Measurements from ENCODE around the gene ZNF17.

The ZNF17 gene

DNA sequence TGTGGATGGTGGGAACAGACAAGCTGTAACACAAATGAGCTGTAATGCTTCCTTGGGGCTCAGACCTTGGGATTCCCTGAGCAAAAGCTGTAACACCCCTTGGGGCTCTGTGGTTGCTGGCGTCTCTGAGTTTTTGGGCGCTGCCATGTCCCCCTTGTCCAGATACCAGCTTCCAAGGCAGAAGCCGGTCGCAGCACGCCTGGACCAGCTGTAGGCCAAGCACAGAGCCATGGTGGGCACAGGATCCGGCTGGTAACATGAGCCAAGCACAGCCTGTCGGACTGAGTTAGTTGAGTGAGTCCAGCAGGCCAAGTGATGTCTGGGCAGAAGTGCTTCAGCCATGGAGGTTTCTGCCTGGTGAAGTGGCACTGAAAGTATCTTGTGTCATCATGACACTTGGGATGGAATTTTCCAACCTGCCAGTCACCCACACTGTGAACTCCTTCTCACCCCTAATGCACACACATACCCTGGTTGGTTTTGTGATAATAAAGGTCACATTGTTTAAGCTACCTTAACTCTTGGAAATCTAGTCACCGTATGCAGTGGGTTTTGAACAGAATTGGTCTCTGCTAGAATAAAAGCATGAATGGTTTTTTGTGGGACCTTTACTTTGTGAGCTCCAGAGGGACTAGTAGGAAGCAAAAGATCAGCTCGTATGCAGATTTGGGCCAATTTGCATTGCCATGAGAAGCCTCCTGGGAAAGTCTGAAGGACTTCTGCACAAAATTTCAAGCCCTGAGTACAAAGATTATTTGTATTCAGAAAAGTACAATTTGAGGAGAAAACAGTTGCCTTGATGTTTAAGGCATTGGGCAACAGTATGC, 7.0 kb upstream of the ZNF17 start:
- no peak overlapping the region for H3K27ac ChIP-seq (ENCODE audit: low read length, poor library complexity, severe bottlenecking)
- H3K4me3 ChIP-seq (ENCODE audit: insufficient read depth in 1 of 2, low read depth in 1 of 2, low read length in 2 of 2), result no peak overlapping the region
- no peak for DNase-seq
- H3K4ac ChIP-seq (ENCODE audit: low read depth in 1 of 2, low read length in 2 of 2), result no peak overlapping the region
- H3K4me2 ChIP-seq (ENCODE audit: low read length, poor library complexity, severe bottlenecking), result no peak overlapping the region
- H3K23ac ChIP-seq (ENCODE audit: low read length in 2 of 2), result no peak overlapping the region
- no peaks in the 10 kb centered on the region for H3K27me3 ChIP-seq (ENCODE audit: control insufficient read depth in 1 of 2, insufficient read depth in 1 of 2, low read length in 2 of 2)
- no peak overlapping the region for H3K14ac ChIP-seq (ENCODE audit: low read length in 2 of 2)
- no peak overlapping the region for H2BK15ac ChIP-seq (ENCODE audit: low read depth, poor library complexity, severe bottlenecking)
- no peak overlapping the region for H3K18ac ChIP-seq (ENCODE audit: low read depth in 1 of 2, low read length in 2 of 2)
- H2AK5ac ChIP-seq (ENCODE audit: low read length, severe bottlenecking), result no peak overlapping the region
- peaks cover 10 to 18% of the 10 kb centered on the region in 2 experiments for H3K36me3 ChIP-seq (ENCODE audit: control insufficient read depth in 1 of 2, insufficient read depth in 2 of 2, low read depth in 1 of 2, low read length in 2 of 2)
- no peak overlapping the region for H2BK12ac ChIP-seq (ENCODE audit: low read length in 2 of 2)
- no peak overlapping the region for H2BK5ac ChIP-seq (ENCODE audit: low read depth, low read length, poor library complexity, severe bottlenecking)
- H3K9ac ChIP-seq (ENCODE audit: low read length), result no peak overlapping the region
- H2BK120ac ChIP-seq (ENCODE audit: low read depth, low read length), result no peak overlapping the region
- H4K8ac ChIP-seq (ENCODE audit: low read length), result no peak overlapping the region
- H3K79me1 ChIP-seq (replicated peaks; ENCODE audit: low read length, poor library complexity, severe bottlenecking), result peaks cover 16% of the 10 kb centered on the region
- H2AFZ ChIP-seq (ENCODE audit: low read depth, low read length), result no peak overlapping the region
- H4K91ac ChIP-seq (ENCODE audit: low read length), result no peak overlapping the region
- peaks cover 19% of the 10 kb centered on the region for H3K9me3 ChIP-seq (ENCODE audit: control insufficient read depth, low read length)
- peaks cover 3% of the 10 kb centered on the region for H3K4me1 ChIP-seq (ENCODE audit: control insufficient read depth, insufficient read depth, low read depth, low read length)
- 92% methylated on average over 9 of the region's 9 CpGs for WGBS

DNA sequence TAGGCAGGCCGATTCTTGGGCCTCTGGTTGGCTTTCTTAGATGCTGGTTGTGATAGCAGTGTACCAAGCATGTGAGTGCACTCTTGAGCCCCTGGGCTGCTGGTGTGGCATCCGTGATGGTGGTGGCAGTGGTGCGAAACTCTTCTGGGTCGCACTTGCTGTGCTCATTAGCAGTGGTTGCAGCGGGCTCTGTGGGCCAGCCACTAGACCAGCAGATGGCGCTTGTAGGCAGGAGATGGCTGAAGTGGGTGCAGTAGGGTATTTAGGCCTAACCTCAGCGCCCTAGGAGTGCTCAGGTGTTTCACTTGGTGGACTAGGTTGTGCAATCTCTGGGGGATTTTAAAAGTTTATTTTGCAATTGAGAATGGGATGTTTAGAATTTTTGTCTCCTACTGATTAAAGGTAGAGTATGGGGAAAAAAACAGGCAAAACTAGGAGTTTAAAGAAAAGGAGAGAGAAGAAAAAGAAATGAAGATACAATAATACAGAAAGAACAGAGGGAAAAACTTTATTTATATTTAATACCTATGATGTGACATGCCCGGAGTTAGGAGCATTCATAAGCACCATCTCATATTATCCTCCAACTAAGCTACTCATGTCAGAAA, 4.3 kb upstream of the ZNF17 start:
- Histone ChIP-seq H2BK12ac (ENCODE audit: low read length in 2 of 2) (peak overlapping the region in 1 of 2 experiments; percentile 11), H2AFZ (ENCODE audit: low read depth, low read length) (peak overlapping the region; percentile 83), H3K4me3 (ENCODE audit: insufficient read depth in 1 of 2, low read depth in 1 of 2, low read length in 2 of 2) (no peak overlapping the region), H3K23ac (ENCODE audit: low read length in 2 of 2) (no peak overlapping the region), H3K27ac (ENCODE audit: low read length, poor library complexity, severe bottlenecking) (no peak overlapping the region), H3K4me2 (ENCODE audit: low read length, poor library complexity, severe bottlenecking) (no peak overlapping the region), H3K4ac (ENCODE audit: low read depth in 1 of 2, low read length in 2 of 2) (no peak overlapping the region), H2BK120ac (ENCODE audit: low read depth, low read length) (no peak overlapping the region), H2AK5ac (ENCODE audit: low read length, severe bottlenecking) (no peak overlapping the region), H2BK15ac (ENCODE audit: low read depth, poor library complexity, severe bottlenecking) (no peak overlapping the region), H3K4me1 (ENCODE audit: control insufficient read depth, insufficient read depth, low read depth, low read length) (peaks cover 3% of the 10 kb centered on the region), H3K9me3 (ENCODE audit: control insufficient read depth, low read length) (peaks cover 7% of the 10 kb centered on the region), H4K8ac (ENCODE audit: low read length) (peak overlapping the region; percentile 25), H2BK5ac (ENCODE audit: low read depth, low read length, poor library complexity, severe bottlenecking) (no peak overlapping the region), H3K9ac (ENCODE audit: low read length) (no peak overlapping the region), H4K91ac (ENCODE audit: low read length) (no peak overlapping the region), H3K18ac (ENCODE audit: low read depth in 1 of 2, low read length in 2 of 2) (no peak overlapping the region), H3K36me3 (ENCODE audit: control insufficient read depth in 1 of 2, insufficient read depth in 2 of 2, low read depth in 1 of 2, low read length in 2 of 2) (peaks cover 0 to 6% of the 10 kb centered on the region in 2 experiments), H3K79me1 (replicated peaks; ENCODE audit: low read length, poor library complexity, severe bottlenecking) (peaks cover 13% of the 10 kb centered on the region), H3K27me3 (ENCODE audit: control insufficient read depth in 1 of 2, insufficient read depth in 1 of 2, low read length in 2 of 2) (no peaks in the 10 kb centered on the region), H3K14ac (ENCODE audit: low read length in 2 of 2) (no peak overlapping the region)
- 14% methylated on average over 7 of the region's 8 CpGs for whole genome bisulfite sequencing
- peak; percentile 60 for DNase-seq

DNA sequence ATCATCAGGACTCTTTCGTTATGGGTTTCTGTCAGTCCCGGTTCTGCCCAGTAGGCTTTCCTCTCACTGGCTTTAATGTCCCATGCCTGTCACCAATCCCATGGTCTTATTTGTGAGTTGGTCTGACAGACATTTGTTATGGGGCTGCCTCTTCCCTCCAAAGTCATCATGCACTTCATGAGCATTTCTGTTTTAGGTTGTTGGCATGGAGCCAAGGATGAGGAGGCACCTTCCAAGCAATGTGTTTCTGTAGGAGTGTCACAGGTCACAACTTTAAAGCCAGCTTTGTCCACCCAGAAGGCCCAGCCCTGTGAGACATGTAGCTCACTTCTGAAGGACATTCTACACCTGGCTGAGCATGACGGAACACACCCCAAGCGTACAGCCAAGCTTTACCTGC, 8.5 kb downstream of the ZNF17 start:
- 100% methylated on average over 2 of the region's 4 CpGs for WGBS

DNA sequence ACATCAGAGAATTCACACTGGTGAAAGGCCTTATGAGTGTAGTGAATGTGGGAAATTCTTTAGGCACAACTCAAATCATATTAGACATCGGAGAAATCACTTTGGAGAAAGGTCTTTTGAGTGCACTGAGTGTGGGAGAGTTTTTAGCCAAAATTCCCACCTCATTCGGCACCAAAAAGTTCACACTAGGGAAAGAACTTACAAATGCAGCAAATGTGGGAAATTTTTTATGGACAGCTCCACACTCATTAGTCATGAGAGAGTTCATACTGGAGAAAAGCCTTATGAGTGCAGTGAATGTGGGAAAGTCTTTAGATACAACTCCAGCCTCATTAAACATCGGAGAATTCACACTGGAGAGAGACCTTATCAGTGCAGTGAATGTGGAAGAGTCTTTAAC, 10.1 kb downstream of the ZNF17 start:
- no peak overlapping the region for H4K91ac ChIP-seq (ENCODE audit: low read length)
- no peak overlapping the region for H2AFZ ChIP-seq (ENCODE audit: low read depth, low read length)
- WGBS, result no CpG with 5 or more reads among the region's 3 CpGs
- H2BK120ac ChIP-seq (ENCODE audit: low read depth, low read length), result no peak overlapping the region
- no peak overlapping the region for H3K4me2 ChIP-seq (ENCODE audit: low read length, poor library complexity, severe bottlenecking)
- H2BK15ac ChIP-seq (ENCODE audit: low read depth, poor library complexity, severe bottlenecking), result no peak overlapping the region
- H3K27me3 ChIP-seq (ENCODE audit: control insufficient read depth in 1 of 2, insufficient read depth in 1 of 2, low read length in 2 of 2), result no peaks in the 10 kb centered on the region
- no peak overlapping the region for H3K14ac ChIP-seq (ENCODE audit: low read length in 2 of 2)
- peaks cover 28% of the 10 kb centered on the region for H3K79me1 ChIP-seq (replicated peaks; ENCODE audit: low read length, poor library complexity, severe bottlenecking)
- no peak overlapping the region for H2BK5ac ChIP-seq (ENCODE audit: low read depth, low read length, poor library complexity, severe bottlenecking)
- H3K9me3 ChIP-seq (ENCODE audit: control insufficient read depth, low read length), result peaks cover 44% of the 10 kb centered on the region
- no peak overlapping the region for H3K23ac ChIP-seq (ENCODE audit: low read length in 2 of 2)
- peaks cover 35 to 62% of the 10 kb centered on the region in 2 experiments for H3K36me3 ChIP-seq (ENCODE audit: control insufficient read depth in 1 of 2, insufficient read depth in 2 of 2, low read depth in 1 of 2, low read length in 2 of 2)
- H3K4me1 ChIP-seq (ENCODE audit: control insufficient read depth, insufficient read depth, low read depth, low read length), result no peaks in the 10 kb centered on the region
- H3K4me3 ChIP-seq (ENCODE audit: insufficient read depth in 1 of 2, low read depth in 1 of 2, low read length in 2 of 2), result peak overlapping the region in 1 of 2 experiments; percentile 42
- no peak overlapping the region for H2AK5ac ChIP-seq (ENCODE audit: low read length, severe bottlenecking)
- H3K18ac ChIP-seq (ENCODE audit: low read depth in 1 of 2, low read length in 2 of 2), result no peak overlapping the region
- H3K9ac ChIP-seq (ENCODE audit: low read length), result no peak overlapping the region
- no peak overlapping the region for H2BK12ac ChIP-seq (ENCODE audit: low read length in 2 of 2)
- no peak overlapping the region for H3K4ac ChIP-seq (ENCODE audit: low read depth in 1 of 2, low read length in 2 of 2)
- H4K8ac ChIP-seq (ENCODE audit: low read length), result no peak overlapping the region
- no peak for DNase-seq
- no peak overlapping the region for H3K27ac ChIP-seq (ENCODE audit: low read length, poor library complexity, severe bottlenecking)

More for the DNA sequence above, 8.5 kb downstream of the ZNF17 start:
- Histone ChIP-seq H3K14ac (ENCODE audit: low read length in 2 of 2) (no peak overlapping the region), H3K9me3 (ENCODE audit: control insufficient read depth, low read length) (peaks cover 44% of the 10 kb centered on the region), H3K4me1 (ENCODE audit: control insufficient read depth, insufficient read depth, low read depth, low read length) (no peaks in the 10 kb centered on the region), H2BK5ac (ENCODE audit: low read depth, low read length, poor library complexity, severe bottlenecking) (no peak overlapping the region), H3K23ac (ENCODE audit: low read length in 2 of 2) (no peak overlapping the region), H2AK5ac (ENCODE audit: low read length, severe bottlenecking) (no peak overlapping the region), H4K91ac (ENCODE audit: low read length) (no peak overlapping the region), H2BK12ac (ENCODE audit: low read length in 2 of 2) (no peak overlapping the region), H2BK15ac (ENCODE audit: low read depth, poor library complexity, severe bottlenecking) (no peak overlapping the region), H2AFZ (ENCODE audit: low read depth, low read length) (no peak overlapping the region), H2BK120ac (ENCODE audit: low read depth, low read length) (no peak overlapping the region), H3K9ac (ENCODE audit: low read length) (no peak overlapping the region), H3K36me3 (ENCODE audit: control insufficient read depth in 1 of 2, insufficient read depth in 2 of 2, low read depth in 1 of 2, low read length in 2 of 2) (peaks cover 47 to 76% of the 10 kb centered on the region in 2 experiments), H3K27ac (ENCODE audit: low read length, poor library complexity, severe bottlenecking) (no peak overlapping the region), H3K4me3 (ENCODE audit: insufficient read depth in 1 of 2, low read depth in 1 of 2, low read length in 2 of 2) (peak overlapping the region in 1 of 2 experiments; percentile 2), H4K8ac (ENCODE audit: low read length) (no peak overlapping the region), H3K18ac (ENCODE audit: low read depth in 1 of 2, low read length in 2 of 2) (no peak overlapping the region), H3K27me3 (ENCODE audit: control insufficient read depth in 1 of 2, insufficient read depth in 1 of 2, low read length in 2 of 2) (no peaks in the 10 kb centered on the region), H3K4me2 (ENCODE audit: low read length, poor library complexity, severe bottlenecking) (no peak overlapping the region), H3K4ac (ENCODE audit: low read depth in 1 of 2, low read length in 2 of 2) (no peak overlapping the region), H3K79me1 (replicated peaks; ENCODE audit: low read length, poor library complexity, severe bottlenecking) (peaks cover 39% of the 10 kb centered on the region)
- no peak for DNase-seq

Measured in mesenchymal stem cell (in vitro differentiated cells and primary cell).